ENCODE results near the gene WDFY1.

- no peak for TF ChIP-seq JUN (IDR thresholded peaks at IDR 0.05; ENCODE audit: borderline replicate concordance, insufficient read depth, insufficient read length, low read depth)
- TF ChIP-seq POLR2AphosphoS5 (IDR thresholded peaks at IDR 0.05; ENCODE audit: insufficient read depth, low read depth, low read length): no peak
- TF ChIP-seq CTCF (IDR thresholded peaks at IDR 0.05; ENCODE audit: extremely low read depth in 1 of 2, insufficient read depth in 1 of 2, low read depth in 1 of 2, low read length in 2 of 2): no peak
- TF ChIP-seq POLR2A (IDR thresholded peaks at IDR 0.05; ENCODE audit: low read depth, low read length): no peak
Measured at GRCh38 chr2:223901311-223901710, 43.8 kb downstream of the WDFY1 start.

All from endothelial cell of umbilical vein (primary cell).